Vagina (tissue), 2 donors: ENCODE data around the gene MORC3.

ENCODE experiments used
- POLR2A ChIP-seq, 2 donors: fragments of 450-650 bp; IDR thresholded peaks; one replicate each; pipeline ENCODE4 v1.6.1; 2017; ENCODE audit warnings: antibody characterized with exemption in 2 of 2, mild to moderate bottlenecking in 2 of 2, moderate library complexity in 2 of 2
- POLR2AphosphoS5 ChIP-seq, 2 donors: sonication (generic); formaldehyde crosslinking; IDR thresholded peaks; one replicate each; pipeline ENCODE4 v1.9.0; 2017; ENCODE audit warnings: antibody characterized with exemption in 2 of 2, mild to moderate bottlenecking in 2 of 2, low read depth in 1 of 2; ENCODE audit not compliant: insufficient read depth in 1 of 2
- TF ChIP-seq, protein P1 (sequence below), 3 experiments: fragments of 450-650 bp in 2 of 3; fragments of 200-600 bp in 1 of 3; sonication (generic) in 1 of 3; IDR thresholded peaks; one replicate each; pipeline ENCODE4 v1.5.1; 2017 to 2019; ENCODE audit warnings: antibody characterized with exemption in 3 of 3, mild to moderate bottlenecking in 2 of 3, moderate library complexity in 2 of 3

DNA sequence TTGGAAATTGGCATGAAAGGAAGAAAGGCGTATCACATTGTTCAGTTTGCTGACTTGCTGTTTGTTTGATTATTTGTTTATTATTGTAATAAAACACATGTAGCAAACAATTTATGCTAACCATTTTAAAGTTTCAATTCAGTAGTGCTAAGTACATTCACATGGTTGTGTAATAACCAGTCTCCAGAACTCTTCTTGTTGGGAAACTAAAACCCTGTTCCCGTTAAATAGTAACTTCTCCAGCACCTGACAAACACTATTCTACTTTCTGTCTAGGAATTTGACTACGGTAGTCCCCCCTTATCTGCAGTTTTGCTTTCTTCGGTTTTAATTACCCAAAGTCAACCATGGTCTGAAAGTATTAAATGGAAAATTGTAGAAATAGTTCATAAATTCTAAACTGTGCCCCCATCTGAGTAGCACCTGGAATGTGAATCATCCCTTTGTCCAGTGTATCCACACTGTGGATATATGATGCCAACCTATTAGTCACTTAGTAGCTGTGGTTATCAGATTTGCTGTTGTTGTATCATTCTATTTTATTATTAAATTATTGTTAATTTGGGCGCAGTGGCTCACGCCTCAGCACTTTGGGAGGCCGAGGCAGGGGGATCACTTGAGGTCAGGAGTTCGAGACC is 5.5 kb downstream of the MORC3 start:
- TF ChIP-seq POLR2AphosphoS5 (IDR thresholded peaks at IDR 0.05; ENCODE audit: insufficient read depth in 1 of 2, low read depth in 1 of 2) (no peak), POLR2A (IDR thresholded peaks at IDR 0.05) (no peak)
- TF ChIP-seq, protein P1, sequence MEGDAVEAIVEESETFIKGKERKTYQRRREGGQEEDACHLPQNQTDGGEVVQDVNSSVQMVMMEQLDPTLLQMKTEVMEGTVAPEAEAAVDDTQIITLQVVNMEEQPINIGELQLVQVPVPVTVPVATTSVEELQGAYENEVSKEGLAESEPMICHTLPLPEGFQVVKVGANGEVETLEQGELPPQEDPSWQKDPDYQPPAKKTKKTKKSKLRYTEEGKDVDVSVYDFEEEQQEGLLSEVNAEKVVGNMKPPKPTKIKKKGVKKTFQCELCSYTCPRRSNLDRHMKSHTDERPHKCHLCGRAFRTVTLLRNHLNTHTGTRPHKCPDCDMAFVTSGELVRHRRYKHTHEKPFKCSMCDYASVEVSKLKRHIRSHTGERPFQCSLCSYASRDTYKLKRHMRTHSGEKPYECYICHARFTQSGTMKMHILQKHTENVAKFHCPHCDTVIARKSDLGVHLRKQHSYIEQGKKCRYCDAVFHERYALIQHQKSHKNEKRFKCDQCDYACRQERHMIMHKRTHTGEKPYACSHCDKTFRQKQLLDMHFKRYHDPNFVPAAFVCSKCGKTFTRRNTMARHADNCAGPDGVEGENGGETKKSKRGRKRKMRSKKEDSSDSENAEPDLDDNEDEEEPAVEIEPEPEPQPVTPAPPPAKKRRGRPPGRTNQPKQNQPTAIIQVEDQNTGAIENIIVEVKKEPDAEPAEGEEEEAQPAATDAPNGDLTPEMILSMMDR (IDR thresholded peaks at IDR 0.05) = no peak
